Measurements from ENCODE around the gene SPATS1. TPM values are rescaled to one million over a fixed set of nuclear protein-coding genes. Genes with fewer than 3 reads are reported as not detected.

Gene SPATS1
- total RNA-seq, 4 donors from 2014 or later = not detected

- peak; percentile 95 for DNase-seq (ENCODE audit: low spot score in 2 of 2)
- TF ChIP-seq POLR2A (IDR thresholded peaks at IDR 0.05) (peak; percentile 75 to 91), CTCF (IDR thresholded peaks at IDR 0.05) (peak in 1 of 5 experiments; percentile 7), EP300 (IDR thresholded peaks at IDR 0.05) (peak; percentile 75 to 98)
These were observed 45.1 kb downstream of the SPATS1 start, which contains the start of gene CDC5L for GRCh38 chr6:44387346-44388134. Gene CDC5L, plus strand, starts transcription at chr6:44387706. Its CDS starts 118 bp downstream, at chr6:44387824.

GRCh38 chr6:44388135-44388487 lies 45.7 kb downstream of the SPATS1 start:
- H3K9me3 ChIP-seq = no peaks in the 10 kb centered on the region
- H3K27ac ChIP-seq = peak overlapping the region; percentile 96 to 99 (median 96)
- peaks cover 0 to 33% (median 21%) of the 10 kb centered on the region in 4 donors for H3K4me1 ChIP-seq
- H3K36me3 ChIP-seq = peaks cover 0 to 21% (median 5%) of the 10 kb centered on the region in 3 donors
- H3K27me3 ChIP-seq = no peaks in the 10 kb centered on the region
- peak overlapping the region; percentile 66 to 97 (median 86) for H3K4me3 ChIP-seq
- WGBS, 2 donors = 3 to 5% methylated on average over 6 to 8 of the region's 10 CpGs
- peak; percentile 26 to 40 for DNase-seq (ENCODE audit: low spot score in 2 of 2)
- no peak for TF ChIP-seq CTCF (IDR thresholded peaks at IDR 0.05)
- no peak for TF ChIP-seq POLR2A (IDR thresholded peaks at IDR 0.05)
- TF ChIP-seq EP300 (IDR thresholded peaks at IDR 0.05) = no peak

More at GRCh38 chr6:44387346-44388134, 45.1 kb downstream of the SPATS1 start, which contains the start of gene CDC5L:
- Histone ChIP-seq H3K4me1 (peaks cover 0 to 33% (median 21%) of the 10 kb centered on the region in 4 donors), H3K27ac (peak within 1 kb of the TSS; percentile 96 to 99 (median 96)), H3K27me3 (no peaks in the 10 kb centered on the region), H3K9me3 (no peaks in the 10 kb centered on the region), H3K36me3 (peaks cover 0 to 15% (median 2%) of the 10 kb centered on the region in 3 donors), H3K4me3 (peak within 1 kb of the TSS; percentile 66 to 97 (median 86))
- 1% methylated on average over 54 to 56 of the region's 56 CpGs for WGBS, 2 donors

- H3K4me3 ChIP-seq = peak overlapping the region in 3 of 4 donors; percentile 66 to 97 (median 95)
- DNase-seq (ENCODE audit: low spot score in 2 of 2) = no peak
- peaks cover 0 to 33% (median 21%) of the 10 kb centered on the region in 4 donors for H3K4me1 ChIP-seq
- peaks cover 0 to 29% (median 12%) of the 10 kb centered on the region in 3 donors for H3K36me3 ChIP-seq
- 51 to 65% methylated on average over 5 of the region's 5 CpGs for WGBS, 2 donors
- H3K9me3 ChIP-seq = no peaks in the 10 kb centered on the region
- TF ChIP-seq EP300 (IDR thresholded peaks at IDR 0.05) (no peak), POLR2A (IDR thresholded peaks at IDR 0.05) (no peak), CTCF (IDR thresholded peaks at IDR 0.05) (no peak)
- no peaks in the 10 kb centered on the region for H3K27me3 ChIP-seq
- peak overlapping the region in 1 of 4 donors; percentile 99 for H3K27ac ChIP-seq
These were observed 46.4 kb downstream of the SPATS1 start for GRCh38 chr6:44388887-44389286.

GRCh38 chr6:44390158-44390683 lies 47.8 kb downstream of the SPATS1 start:
- no peaks in the 10 kb centered on the region for H3K27me3 ChIP-seq
- no peak overlapping the region for H3K27ac ChIP-seq
- no peak overlapping the region for H3K4me3 ChIP-seq
- WGBS, 2 donors = 53% methylated on average over 1 of the region's 1 CpG
- TF ChIP-seq CTCF (IDR thresholded peaks at IDR 0.05) (no peak), EP300 (IDR thresholded peaks at IDR 0.05) (no peak), POLR2A (IDR thresholded peaks at IDR 0.05) (no peak)
- DNase-seq (ENCODE audit: low spot score in 2 of 2) = no peak
- H3K9me3 ChIP-seq = no peaks in the 10 kb centered on the region
- peaks cover 0 to 42% (median 23%) of the 10 kb centered on the region in 3 donors for H3K36me3 ChIP-seq
- H3K4me1 ChIP-seq = peaks cover 0 to 33% (median 21%) of the 10 kb centered on the region in 4 donors

Other genes with a start within 250 kb of the SPATS1 start
- gene MRPL14, start 215.2 kb upstream of the SPATS1 start, total RNA-seq = 10 to 100 TPM in 3 of 4 donors, 1 to 10 TPM in 1; 8.8 to 36.6 (median 18.9) TPM
- 10 to 100 TPM; 18.6 to 34.5 (median 27.6) TPM for gene TMEM63B, start 215.1 kb upstream of the SPATS1 start, total RNA-seq
- 1 to 10 TPM in 3 of 4 donors, under 1 TPM in 1; 0.21 to 6.5 (median 4.2) TPM for gene CAPN11, start 183.8 kb upstream of the SPATS1 start, total RNA-seq
- not detected for gene MYMX, start 125.7 kb upstream of the SPATS1 start, total RNA-seq
- gene SLC29A1, start 119.1 kb upstream of the SPATS1 start, total RNA-seq = 10 to 100 TPM; 51.4 to 83.1 (median 63.8) TPM
- gene HSP90AB1, start 95.5 kb upstream of the SPATS1 start, total RNA-seq = 100 to 1,000 TPM; 485 to 580 (median 543) TPM
- 10 to 100 TPM; 28.0 to 34.1 (median 33.1) TPM for gene SLC35B2, start 85.1 kb upstream of the SPATS1 start, total RNA-seq
- gene NFKBIE, start 77.1 kb upstream of the SPATS1 start, total RNA-seq = 10 to 100 TPM; 12.7 to 20.7 (median 16.0) TPM
- gene TMEM151B, start 72.2 kb upstream of the SPATS1 start, total RNA-seq = under 1 TPM in 1 of 4 donors, not detected in 3; 0.42 TPM
- gene AARS2, start 29.3 kb upstream of the SPATS1 start, total RNA-seq = 10 to 100 TPM; 14.2 to 23.1 (median 17.7) TPM
- gene CDC5L, start 45.1 kb downstream of the SPATS1 start, total RNA-seq = 10 to 100 TPM; 16.7 to 20.1 (median 17.3) TPM

All from tibial nerve (tissue), 4 donors.